GM12874 (cell line): ENCODE results near the gene CA10.
A peak's percentile ranks its signal among the peaks of the same experiment; 100 is the strongest.

ENCODE experiments used
- CTCF ChIP-seq: IDR thresholded peaks from 2 replicates; pipeline ENCODE4 v1.5.1; 2011; ENCODE audit warnings: low read depth, mild to moderate bottlenecking, control low read depth, low read length, moderate library complexity; ENCODE audit not compliant: insufficient read depth

CA10 gene

DNA sequence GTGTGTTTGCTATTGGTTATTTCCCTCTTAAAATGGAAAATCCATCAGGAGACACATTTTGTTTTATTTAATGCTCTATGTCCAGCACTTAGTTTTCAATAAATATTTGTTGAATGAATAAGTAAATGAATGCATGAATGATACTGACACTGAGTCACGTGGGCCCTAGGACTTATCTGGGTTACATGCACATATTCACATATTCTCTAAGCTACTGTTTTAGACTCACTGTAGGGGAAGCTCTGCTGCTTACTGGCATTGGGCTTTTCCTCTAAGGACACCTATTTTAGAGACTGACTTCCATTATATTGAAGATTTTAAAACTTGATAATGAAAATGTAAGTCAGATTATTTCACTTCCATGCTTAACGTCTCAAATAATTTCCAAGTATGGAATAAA is 571.0 kb downstream of the CA10 start:
- TF ChIP-seq CTCF = no peak

GRCh38 chr17:51585514-51586104 is 572.9 kb downstream of the CA10 start:
- peak; percentile 43; the same call in 1 of the 2 replicates for TF ChIP-seq CTCF

DNA sequence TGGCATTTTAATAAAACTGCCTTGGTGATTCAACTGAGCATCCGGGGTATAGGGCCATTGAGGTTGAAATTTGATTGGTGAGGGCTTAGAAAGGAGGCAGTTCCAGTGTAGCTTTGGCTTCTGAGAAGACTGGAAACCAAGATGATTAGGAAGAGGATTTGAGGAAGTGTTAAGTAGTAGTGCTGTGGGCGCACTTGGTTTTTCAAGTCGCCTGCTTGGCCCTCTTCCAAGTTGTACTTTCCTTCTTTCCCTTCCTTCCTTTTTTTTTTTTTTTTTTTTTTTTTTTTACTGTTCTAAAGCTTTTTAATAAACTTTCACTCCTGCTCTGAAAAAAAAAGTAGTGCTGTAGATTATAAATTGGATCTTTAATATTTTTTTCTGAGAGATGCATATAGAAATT is 577.6 kb downstream of the CA10 start:
- no peak for TF ChIP-seq CTCF
